ENCODE data around the gene GPR37L1.
"Not testable (repeated sequence)": the region's sequence is repeated elsewhere in the genome, so short reads cannot be mapped to it uniquely, and the experiment has no call there.

The GPR37L1 gene

DNA sequence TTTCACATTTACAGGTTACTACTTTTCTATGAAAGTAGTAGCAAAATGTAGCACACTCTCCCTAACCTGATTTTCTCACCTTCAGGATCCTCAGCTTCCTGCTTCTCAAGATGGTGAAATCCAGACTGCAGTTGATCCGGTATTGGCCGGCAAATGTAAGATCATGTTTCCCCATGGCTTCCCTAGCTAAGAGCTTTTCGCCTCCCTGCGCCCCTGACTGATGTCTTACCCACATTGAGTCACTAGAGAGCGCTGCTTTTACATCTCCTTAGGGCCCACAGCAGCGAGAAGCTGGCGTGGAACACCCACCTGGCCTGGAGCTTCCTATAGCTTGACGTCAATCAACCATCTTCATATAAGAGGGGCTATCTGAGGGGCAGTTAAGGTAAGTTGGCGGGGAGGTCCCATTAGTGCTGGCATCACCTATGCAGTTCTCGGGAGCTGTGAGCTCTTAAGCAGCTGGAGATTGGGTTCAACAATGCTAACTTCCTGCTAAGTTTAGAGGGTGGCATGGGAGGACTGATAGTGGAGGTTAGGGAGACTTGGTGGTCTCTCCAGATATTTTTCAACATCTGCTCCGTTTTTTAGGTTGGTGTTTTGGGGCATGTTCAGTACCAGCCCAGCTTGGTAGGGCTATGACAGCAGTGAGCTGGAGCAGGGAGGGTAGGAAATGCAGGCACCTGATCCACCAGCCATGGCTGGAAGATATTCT, 32.2 kb downstream of the GPR37L1 start:
- DNase-seq (ENCODE audit: low read depth in 2 of 2): no peak

DNA sequence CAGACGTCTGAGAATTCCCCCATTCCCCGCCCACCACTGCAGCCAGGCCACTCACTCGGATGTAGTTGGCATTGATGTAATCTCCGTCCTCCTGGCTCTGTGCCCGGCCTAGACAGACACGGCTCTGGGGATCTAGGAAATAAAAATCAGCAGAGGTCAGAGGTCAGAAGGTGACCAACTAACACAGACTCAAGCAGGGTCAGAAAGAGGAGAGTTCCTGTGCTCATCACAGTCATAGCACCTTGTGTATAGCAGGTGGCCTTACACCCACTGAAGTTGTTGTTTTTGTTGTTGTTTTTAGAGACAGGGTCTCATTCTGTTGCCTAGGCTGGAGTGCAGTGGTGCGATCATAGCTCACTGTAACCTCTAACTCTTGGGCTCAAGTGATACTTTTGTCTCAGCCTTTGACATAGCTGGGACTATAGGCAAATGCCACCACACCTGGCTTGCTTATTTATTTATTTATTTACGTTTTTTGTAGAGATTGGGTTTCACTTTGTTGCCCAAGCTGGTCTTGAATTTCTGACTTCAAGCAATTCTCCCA, 32.8 kb downstream of the GPR37L1 start:
- DNase-seq (ENCODE audit: low read depth in 2 of 2): no peak

DNA sequence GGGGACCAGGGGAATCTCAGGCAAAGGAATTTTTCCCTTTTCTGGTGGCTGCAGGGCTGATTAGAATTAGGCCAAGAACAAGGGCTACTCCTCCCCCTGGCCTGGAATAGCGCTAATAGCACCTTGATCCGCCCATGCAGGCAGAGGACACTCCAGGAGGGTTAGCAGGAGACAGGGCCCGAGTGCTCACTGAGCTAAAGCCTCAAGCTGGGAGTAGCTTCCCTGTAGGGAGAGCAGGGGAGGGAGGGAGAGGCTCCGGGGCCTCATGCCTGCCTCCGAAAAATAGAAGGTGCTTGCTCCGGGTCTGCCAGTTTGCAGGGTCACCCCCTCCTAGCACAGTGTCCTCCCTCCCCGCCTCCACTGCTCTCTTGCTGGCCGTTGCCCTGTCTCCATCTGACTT, 33.9 kb downstream of the GPR37L1 start:
- DNase-seq (ENCODE audit: low read depth in 2 of 2): no peak

DNA sequence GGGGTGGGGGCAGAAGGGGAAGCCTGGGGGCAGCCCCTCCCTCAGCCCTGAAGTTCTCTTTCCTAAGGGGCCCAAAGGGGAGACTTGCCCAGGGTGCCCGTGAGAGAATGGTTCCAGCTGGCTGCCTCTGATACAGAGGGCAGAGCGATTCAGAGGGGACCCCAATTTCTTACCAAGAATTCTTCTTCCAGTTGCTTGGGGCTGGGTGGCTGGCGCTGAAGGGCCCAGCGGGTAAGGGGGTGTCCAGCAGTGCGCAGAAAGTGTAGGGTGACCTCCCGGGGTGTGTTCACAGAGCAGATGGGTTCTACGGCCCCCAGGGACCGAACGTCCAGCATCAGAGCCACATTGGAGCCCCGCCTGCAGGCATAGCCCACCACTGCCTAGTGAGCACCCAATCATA, 35.2 kb downstream of the GPR37L1 start:
- no peak for DNase-seq (ENCODE audit: low read depth in 2 of 2)

DNA sequence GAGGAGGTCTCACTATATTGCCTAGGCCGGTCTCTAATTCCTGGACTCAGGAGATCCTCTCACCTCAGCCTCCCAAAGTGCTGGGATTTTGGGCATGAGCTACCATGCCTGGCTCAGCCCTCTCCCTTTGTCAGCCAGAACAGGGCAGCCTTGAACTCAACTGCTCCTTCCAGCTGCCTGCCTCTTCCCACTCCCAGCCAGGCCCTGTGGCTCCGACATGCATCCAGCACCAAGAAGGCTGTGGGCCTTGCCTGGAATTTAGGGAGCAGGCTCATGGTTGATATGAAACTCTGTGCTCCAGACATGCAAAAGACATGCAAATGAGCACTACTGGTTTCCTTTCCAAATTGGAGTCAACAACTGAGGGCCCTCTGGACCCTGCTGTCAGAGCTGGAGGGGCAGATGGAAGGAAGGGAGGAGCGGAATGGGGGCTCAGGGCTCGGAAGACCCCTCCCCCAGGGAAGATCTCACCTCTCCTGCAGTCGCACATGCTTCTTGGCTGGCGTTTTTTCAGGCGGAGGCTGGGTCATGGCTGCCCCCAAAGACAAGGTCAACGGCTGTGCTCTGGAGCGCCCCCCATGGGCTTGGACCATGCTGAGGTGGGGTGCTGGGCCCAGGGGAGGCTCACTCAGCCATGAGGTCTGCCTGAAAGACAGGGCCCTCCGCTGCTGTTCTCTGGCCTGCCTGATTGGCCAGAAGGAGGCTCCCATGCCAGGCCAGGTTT, 36.3 kb downstream of the GPR37L1 start:
- no peak for DNase-seq (ENCODE audit: low read depth in 2 of 2)

DNA sequence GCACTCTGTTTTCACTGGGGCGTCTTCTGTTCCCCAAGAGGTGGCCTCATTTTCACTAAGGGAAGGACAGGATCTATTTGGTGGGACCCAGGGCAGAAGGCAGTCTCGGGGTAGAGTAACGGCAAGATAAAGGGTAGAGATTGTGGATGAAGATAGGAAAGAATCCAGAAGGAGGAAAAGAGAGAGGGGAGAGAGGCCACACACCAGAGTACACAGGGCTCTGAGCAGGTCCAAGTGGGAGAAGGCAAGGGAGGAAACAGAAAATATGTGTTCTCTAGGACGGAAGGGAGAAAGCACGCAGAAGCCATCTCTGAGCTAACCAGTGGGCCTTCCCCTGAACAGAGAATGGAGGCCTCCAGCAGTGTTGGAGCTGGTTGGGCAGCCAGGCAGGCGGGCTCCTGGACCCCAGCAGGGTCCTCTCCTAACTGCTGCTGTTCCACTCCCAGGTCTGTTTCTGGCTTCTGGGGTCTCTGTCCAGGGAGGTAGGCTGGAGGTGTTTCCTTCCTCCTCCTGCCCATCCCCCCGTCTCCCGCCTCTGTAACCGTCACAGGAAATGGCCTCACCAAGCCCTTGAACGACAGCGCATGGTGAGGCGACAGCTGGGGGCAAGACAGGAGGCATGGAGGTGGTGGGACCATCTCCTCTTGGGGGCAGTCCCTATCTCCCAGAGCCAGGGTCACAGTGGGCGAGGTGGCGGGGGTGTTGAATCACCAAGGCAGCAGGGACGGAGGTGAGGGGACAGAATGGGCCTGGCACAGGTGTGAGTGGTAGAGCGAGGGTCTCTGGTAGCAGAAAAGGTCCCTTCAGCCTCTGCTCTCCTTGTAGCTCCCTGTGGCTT, 37.0 kb downstream of the GPR37L1 start:
- peak; percentile 39 to 55 for DNase-seq (ENCODE audit: low read depth in 2 of 2)

DNA sequence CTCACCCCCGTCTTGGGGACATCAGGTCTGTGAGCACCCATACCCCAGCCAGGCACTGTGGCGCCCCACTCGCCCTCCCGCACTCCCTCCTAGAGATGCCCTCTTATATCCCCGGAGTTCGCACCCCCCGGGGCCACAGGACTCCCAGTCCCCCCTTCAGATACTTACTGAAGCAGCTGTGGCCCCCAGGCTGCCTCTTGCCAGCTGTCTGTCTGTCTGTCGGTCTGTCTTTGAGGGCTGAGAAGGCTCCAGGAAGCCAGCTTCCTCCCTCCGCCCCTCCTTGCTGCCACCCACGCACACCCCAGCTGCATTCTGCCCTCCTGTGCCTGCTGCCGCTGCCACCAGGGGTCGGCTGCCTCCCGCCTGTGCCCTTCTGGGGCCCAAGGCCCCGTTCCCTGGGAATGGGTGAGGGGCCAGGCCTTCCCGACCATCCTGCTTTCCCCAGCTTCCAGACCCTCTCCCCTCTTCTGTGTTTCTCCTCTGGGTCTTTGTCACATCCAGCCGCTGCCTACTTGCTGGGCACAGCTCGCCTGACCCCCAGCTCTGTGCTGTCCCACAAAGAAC, 37.7 kb downstream of the GPR37L1 start, which contains the start of gene PTPN7:
TSS of gene PTPN7 (minus strand) at position 226 of the 564 bp plus-strand sequence. CDS start 1,200 bp downstream, outside the sequence.
- peak; percentile 84 to 85 for DNase-seq (ENCODE audit: low read depth in 2 of 2)

DNA sequence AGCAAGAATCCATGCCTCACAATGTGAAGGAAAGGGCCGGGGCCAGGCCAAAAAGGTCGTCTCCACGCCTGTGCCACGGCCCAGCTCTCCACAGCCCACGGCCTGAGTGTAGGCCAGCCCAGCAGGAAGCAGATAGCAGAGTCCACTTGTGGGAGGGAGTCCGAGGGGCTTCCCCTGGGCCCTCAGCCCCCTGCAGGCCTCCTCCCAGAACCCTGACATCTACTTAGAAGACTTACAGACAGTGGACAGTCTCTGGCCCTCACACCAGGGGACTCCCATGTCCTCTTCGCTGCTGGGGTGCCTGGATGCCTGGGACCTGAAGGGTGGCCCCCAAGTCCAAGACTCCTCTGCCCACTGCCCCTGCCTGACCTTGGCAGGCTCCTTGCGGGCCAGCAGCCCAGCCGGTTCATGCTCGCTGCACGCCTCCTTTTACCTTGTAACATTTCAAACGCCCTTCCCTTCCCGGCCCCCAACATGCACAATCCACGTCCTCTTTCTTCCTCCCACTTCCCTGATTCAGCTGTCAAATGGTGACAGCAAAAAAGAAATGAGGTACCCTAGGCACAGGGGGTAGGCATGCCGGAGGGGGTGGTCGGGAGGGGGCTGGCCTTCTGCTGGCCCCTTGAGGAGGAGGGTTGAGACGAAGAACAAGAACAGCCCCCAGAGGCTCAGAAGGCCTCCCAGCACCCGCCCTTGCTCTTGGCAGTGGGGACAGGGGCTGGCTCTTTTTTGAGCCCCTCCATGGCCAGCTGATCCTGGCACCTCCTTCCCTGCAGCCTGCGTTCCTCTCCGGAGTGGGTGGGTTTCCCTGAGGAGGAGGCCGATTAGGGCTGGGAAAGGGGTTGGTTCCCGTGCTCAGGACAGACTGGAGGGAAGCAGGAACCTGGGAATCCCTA, 38.7 kb downstream of the GPR37L1 start:
- no peak for DNase-seq (ENCODE audit: low read depth in 2 of 2)

DNA sequence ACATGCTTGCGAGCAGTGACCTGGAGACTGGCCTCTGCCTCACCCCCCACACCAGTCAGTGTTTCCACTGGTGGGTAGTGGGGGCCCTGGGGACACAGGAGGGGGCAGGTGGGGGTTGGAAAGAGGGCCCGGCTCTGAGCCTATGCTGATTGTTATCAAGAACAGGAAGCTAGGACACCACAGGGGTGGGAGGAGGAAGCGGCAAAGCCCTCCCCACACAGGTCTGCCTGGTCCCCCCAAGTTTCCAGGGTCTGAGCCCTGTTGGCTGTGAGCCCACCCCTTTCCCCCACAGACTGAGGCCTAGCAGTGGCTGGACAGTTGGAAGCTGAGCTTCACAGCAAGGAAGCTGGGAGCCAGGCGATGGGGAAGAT, 39.3 kb downstream of the GPR37L1 start:
- DNase-seq (ENCODE audit: low read depth in 2 of 2): peak; percentile 66 to 67

DNA sequence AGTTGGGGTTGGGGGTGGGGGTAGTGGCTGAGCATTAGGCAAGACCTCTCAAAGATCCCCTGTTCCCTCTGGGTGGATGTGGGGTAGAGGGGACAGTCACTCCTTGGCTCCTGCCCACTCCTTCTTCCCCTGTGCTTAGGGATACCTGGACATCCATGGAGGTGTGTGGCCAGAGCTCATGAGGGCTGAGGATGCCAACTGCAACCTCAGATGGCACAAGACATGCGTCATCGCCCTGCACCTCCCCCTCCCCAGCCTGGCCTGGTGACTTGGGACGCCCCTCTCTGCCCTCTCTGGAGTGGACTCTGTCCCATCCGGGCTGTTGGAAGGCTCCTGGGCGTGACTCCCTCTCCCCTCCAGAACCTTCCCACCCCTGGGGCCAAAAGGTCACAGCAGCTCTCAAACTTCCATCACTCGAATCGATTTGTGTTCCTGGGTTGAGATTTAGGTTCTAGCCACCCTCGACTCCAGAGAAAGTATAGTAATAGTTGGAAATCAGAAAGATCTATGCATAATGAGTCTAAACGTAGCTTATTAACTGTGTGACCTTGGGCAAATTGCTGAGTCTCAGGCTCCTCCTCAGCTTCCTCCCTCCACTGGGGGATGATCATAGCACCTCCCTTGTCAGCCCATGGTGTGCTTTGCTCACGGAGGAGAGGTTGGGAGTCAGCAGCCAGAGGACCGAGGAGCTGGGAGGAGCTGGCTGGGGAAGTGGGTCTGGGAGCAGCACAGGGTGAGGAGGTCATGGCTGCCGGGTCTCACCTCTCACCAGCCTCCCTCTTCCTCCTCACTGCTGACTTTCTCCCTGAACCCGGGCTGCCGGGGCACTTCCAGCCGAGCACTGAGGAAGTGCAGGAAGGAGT, 39.9 kb downstream of the GPR37L1 start:
- DNase-seq (ENCODE audit: low read depth in 2 of 2): no peak

DNA sequence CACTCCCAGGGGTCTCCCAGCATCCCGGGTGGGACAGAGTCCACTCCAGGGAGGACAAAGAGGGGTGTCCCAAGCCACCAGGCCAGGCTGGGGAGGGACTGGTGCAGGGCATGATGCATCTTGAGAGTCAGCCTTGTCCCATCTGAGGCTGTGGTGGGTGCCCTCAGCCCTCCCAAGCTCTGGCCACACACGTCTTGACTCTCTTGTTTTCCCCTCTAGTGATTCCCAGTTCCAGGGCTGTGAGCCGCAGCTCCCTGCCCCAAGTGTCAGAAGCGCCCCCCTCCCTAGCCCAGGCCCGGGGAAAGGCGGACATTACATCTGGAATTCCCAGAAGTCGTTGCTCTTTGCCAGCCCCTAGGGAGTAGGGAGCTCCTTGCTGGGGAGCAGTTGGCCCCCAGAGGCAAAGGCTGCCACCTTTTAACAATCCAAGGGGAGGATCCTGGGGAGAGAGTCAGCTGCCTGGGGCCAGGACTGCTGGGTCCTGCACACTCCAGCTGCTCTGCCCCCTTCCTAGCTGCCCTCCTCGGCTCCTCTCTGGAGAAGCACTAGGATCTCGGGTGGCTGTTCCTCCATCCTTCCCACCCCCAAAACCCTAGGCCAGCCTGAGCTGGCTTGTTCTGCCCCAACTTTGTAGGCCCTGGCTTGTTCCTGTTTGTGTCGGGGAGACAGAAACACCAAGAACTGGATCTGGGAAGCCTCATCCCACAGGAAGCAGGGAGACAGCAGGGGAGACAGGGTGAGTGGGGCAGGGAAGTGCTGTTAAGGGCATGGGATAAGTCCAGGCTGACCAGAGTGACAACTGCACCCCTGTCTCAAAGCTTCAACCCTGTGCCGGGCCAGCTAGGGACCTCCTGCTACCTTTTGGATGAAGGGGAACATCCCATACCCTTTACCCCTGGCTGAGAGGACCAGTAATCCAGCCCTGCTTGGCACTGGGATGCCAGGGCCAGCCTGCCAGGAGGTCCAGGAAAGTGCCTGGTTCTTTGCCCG, 40.9 kb downstream of the GPR37L1 start:
- DNase-seq (ENCODE audit: low read depth in 2 of 2): no peak

DNA sequence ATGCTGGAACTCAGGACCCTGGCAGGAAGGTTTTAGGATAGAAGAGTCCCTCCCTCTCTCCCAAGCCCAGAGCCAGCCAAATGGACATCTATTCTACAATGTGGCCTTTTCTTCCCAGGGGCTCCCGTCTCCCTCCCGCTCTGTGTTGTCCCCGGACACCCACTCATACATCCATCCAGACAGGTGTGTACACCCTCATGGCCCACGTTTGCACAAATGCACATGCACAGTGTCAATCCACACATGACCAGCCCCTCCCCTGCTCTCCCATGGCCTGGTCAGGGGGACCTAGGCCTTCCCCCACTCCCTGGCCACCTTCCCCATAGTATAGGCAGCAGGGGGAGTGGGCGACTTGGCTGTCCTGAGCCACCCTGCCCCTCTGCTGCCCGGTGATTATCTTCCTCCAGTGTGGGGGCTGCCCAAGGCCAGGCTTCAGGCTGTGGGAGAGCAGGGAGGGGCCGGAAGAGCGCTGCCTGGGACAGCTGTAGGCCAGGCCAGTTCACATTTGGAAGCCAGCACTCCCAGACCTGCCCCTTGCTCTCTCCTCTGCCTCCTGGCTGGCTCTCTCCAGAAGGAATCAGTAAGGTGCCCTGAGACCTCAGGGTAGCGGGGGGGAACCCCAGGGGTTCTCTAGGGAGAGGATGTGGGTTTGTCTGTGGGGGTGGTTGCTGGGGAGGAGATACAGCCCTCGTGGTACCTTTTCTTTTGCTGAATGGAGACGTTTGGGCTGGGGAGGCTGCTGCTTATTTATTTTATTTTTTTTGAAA, 41.7 kb downstream of the GPR37L1 start:
- peak; percentile 64 to 74 for DNase-seq (ENCODE audit: low read depth in 2 of 2)

DNA sequence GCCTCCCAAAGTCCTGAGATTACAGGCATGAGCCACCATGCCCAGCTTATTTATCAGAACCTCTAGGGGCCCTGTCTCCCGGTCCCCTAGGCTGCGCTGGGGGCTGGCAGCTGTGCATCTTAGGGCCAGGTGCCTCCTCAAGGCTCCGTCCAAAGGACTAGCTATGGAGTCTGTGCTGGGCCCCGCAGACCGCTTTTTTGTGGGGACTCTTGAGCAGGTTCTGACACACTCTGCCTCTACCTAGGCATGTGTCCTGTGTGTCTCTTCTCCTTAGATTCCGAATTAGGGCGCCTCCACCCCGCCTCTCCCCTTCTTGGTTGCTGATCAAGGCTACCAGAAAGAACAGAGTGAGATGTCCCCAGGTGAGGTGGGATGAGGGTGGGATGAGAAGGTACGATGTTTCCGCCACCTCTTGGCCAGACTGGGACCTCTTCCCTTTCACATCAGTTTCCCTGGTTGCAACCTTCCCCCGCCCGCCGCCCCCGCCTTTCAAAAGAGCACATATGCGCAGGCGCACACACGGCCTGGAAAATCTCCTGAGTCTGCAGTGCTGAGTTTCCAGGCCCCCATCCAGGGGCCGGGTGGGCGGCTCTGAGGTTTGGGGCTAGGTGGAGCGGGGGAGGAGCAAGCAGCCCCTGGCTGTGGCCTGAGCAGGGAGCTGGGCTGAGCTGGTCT, 42.7 kb downstream of the GPR37L1 start:
- DNase-seq (ENCODE audit: low read depth in 2 of 2): peak; percentile 50 to 57

DNA sequence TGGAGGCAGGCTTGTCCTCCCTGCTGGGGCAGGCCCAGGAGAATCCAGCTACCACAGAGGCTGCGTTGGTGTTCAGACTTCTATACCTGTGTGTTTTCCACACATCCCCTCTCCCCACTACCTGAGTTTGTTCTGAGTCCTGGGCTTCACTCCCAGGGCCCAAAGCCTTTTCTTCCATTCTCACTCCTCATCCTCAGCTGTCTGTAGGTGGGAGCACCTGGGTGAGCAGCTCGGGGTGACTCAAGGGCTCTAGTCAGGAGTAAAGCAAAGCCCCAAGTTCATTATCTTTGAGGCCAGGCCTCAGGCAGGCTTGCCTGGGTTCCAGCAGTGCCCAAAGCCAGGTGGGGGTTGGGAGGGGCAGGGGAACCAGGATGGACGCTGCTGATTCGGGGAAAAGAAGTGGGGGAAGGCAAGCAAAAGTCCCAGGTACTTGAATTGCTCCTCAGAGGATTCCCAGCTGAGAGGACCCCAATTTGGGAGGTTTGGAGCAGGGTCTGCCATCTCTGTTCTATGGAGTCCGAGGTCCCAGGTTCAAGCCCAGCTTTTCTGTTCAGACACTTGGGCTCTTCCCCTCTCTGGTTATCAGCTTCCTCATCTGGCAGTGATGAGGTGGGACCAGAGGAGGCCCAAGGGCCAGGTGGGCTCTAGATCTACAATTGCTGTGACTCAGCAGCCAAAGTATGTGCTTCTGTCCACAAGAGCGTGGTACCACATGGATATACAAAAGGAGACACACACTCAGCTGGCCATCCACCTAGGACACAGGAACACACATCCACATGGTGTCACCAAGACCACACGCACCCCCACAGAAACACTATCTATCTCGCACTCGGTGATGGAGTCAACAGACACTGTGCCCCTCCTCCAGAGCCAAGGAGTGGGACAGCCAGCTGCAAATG, 43.5 kb downstream of the GPR37L1 start:
- DNase-seq (ENCODE audit: low read depth in 2 of 2): no peak

DNA sequence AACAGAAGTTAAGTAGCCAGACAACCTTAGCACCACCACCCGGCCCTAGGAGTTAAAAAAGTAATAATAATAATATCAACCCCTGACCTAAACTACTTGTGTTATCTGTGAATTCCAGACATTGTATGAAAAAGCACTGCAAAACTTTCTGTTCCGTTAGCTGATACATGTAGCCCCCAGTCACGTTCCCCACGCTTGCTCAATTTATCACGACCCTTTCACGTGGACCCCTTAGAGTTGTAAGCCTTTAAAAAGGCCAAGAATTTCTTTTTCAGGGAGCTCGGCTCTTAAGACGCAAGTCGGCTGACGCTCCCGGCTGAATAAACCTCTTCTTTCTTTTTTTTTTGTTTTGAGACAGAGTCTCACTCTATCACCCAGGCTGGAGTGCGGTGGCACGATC, 44.3 kb downstream of the GPR37L1 start:
- not testable (repeated sequence) for DNase-seq (ENCODE audit: low read depth in 2 of 2)

Measured in stimulated activated CD8-positive, alpha-beta memory T cell treated with anti-CD3 and anti-CD28 coated beads, Interleukin-7, amount 100 ng/mL, for 4 hours (primary cell).